ENCODE measurements around the gene SLC25A24. TPM values are rescaled to one million over a fixed set of nuclear protein-coding genes. Genes with fewer than 3 reads are reported as not detected.
A peak's percentile ranks its signal among the peaks of the same experiment; 100 is the strongest.
"Not testable (repeated sequence)": the region's sequence is repeated elsewhere in the genome, so short reads cannot be mapped to it uniquely, and the experiment has no call there.

Gene SLC25A24
- total RNA-seq, 1 donor: 12.7 TPM

DNA sequence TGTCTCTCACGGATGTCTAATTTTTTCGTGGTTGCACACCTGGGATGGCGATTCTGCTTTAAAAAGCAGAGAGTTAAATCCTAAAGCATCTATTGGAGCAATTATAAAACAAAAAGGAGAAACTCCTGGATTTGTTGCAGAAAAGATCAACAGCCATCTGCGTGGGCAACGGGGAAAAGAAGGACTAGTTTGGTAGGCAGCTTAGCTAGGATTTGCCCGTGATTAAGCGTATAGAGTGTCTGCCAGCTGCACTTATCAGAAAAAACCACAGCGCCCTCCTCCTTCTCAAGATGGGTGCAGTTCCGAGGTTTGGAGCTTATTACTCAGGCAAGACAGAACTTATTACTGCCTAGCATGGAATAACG is 526 bp upstream of the SLC25A24 start:
- DNase-seq (ENCODE audit: low read depth in 2 of 3, low spot score in 2 of 3): peak; percentile 24 to 75 (median 70)

GRCh38 chr1:108199201-108199691 is 897 bp downstream of the SLC25A24 start:
- peak in 2 of 3 donors; percentile 21 to 26 for DNase-seq (ENCODE audit: low read depth in 2 of 3, low spot score in 2 of 3)

DNA sequence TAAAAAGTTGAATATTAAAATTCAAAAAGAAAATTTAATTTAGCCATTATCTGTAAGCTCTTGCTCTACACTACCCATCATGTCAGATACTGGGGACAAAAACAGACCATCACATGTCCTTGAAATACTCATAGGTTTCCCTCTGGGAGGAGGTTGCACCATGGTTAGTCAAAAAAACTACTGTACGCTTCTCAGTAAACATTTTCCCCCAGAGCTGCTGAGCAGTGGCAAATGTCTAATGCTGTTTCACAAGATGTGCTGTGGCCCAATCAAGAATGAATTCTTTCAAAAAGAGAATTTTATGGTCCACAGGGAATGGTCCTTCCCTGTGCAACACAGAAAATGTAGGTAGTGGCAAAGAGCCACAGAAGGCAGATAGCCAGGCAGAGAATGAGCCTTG is 6.1 kb downstream of the SLC25A24 start:
- no peak for DNase-seq (ENCODE audit: low read depth in 2 of 3, low spot score in 2 of 3)

DNA sequence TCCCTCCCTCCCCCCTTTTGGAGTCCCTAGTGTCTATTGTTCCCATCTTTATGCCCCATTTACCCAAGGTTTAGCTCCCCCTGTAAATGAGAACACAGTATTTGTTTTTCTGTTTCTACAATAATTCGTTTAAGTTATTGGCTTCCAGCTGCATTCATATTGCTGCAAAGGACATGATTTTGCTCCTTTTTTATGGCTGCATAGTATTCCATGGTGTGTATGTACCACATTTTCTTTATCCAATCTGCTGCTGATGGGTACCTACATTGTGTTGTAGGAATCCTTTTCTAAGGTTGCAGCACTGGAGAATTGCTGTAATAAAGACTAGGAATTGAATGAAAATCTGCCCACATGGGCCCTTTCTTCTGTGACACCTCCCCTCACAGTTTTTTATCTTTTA is 6.8 kb downstream of the SLC25A24 start:
- no peak for DNase-seq (ENCODE audit: low read depth in 2 of 3, low spot score in 2 of 3)

DNA sequence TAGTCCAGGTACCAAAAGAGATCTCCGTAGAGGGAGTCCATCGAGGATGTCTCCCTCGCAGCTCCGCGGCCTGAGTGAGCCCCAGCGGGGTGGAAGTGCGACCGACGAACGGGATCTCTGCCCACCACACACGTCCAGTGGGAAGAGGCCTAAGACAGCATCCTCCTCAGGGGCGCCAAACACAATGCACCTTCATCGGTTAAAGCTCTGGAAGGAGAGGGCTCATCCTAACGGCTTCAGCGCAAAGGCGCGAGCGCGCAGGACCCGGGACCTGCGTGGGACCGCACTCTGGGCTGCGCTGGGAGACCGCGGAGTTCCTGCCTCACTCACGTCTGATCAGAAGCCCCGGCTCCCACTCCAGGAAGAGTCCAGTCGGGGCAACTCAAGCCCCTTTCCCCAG is 7.6 kb downstream of the SLC25A24 start:
- no peak for DNase-seq (ENCODE audit: low read depth in 2 of 3, low spot score in 2 of 3)

DNA sequence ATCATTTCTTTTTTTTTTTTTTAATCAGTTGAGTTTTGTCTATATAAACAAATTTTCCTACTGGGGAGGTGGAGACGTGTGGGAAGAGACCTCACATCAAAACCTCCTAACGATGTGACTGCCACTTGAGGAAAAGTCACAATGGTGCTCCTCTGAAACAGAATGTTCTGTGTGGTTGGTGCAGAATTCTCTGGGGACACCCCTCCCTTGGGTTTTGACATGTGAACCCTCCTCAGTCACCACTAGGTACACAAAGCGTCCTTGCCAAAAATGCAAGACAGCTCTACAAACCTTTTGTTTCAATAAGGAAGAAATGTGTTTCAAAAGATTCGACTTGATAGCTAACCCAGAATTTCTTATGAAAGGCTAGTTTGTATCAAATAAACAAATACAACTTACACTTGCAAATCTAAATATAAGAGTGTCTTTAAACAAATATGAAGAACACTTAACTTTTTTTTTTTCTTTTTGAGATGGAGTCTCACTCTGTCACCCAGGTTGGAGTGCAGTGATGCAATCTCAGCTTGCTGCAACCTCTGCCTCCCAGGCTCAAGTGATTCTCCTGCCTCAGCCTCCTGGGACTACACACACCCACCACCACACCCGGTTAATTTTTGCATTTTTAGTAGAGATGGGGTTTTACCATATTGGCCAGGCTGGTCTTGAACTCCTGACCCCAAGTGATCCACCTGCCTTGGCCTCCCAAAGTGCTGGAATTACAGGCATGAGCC is 9.3 kb downstream of the SLC25A24 start:
- no peak for DNase-seq (ENCODE audit: low read depth in 2 of 3, low spot score in 2 of 3)

DNA sequence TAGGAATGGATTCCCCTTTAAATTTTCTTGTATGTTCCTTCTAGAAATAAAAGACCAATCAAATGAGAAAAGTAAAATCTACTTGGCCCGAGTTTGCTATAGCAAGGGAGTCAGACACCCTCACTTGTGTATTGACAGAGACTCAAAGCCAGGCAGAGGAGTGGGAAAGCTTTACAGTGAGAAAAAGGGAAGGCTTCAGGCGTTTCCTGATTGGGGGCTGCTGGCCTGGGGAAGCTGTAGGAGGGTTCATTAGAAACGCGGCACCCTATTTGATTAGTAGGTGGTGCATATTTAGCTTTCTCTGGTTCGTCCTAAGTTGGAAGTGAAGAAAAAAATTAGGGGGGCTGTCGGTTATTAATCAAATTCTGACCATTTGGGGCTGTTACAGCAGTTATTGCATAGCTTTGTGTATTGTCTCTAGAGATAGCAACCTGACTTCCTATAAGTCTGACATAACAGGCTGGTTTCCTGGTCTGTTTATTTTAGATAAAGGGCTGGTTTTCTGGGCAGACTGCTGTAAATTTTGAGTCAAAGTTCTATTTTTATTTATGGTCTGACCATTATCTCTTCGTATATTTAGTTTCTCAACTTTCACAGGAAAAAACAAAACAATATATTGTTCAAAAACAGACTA is 10.0 kb downstream of the SLC25A24 start:
- no peak for DNase-seq (ENCODE audit: low read depth in 2 of 3, low spot score in 2 of 3)

DNA sequence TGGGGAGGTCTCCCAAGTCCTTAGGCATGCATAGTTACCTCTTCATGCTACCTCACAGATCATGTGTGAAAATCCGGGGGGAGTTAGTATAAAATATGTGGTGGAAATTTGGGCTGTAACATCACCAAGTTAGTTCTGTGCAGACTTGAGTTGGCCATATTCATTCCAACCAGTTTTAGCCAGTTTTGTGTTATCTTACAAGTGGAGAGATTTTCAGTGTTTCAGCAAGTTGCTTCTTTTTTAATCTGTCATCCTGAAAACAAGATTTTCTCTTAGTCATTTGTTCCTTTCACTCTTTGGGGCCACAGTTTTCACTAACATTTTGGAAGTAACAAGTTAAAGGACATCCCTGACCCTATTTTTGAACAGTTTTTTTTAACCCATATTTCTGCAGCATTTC is 11.3 kb downstream of the SLC25A24 start:
- no peak for DNase-seq (ENCODE audit: low read depth in 2 of 3, low spot score in 2 of 3)

GRCh38 chr1:108182959-108183700 is 17.0 kb downstream of the SLC25A24 start:
- no peak for DNase-seq (ENCODE audit: low read depth in 2 of 3, low spot score in 2 of 3)

GRCh38 chr1:108179018-108179417 is 21.1 kb downstream of the SLC25A24 start:
- DNase-seq (ENCODE audit: low read depth in 2 of 3, low spot score in 2 of 3): no peak

DNA sequence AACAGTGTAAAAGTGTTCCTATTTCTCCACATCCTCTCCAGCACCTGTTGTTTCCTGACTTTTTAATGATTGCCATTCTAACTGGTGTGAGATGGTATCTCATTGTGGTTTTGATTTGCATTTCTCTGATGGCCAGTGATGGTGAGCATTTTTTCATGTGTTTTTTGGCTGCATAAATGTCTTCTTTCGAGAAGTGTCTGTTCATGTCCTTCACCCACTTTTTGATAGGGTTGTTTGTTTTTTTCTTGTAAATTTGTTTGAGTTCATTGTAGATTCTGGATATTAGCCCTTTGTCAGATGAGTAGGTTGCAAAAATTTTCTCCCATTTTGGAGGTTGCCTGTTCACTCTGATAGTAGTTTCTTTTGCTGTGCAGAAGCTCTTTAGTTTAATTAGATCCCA is 37.7 kb downstream of the SLC25A24 start:
- not testable (repeated sequence) for DNase-seq (ENCODE audit: low read depth in 2 of 3, low spot score in 2 of 3)

GRCh38 chr1:108159951-108160350 is 40.2 kb downstream of the SLC25A24 start:
- DNase-seq (ENCODE audit: low read depth in 2 of 3, low spot score in 2 of 3): not testable (repeated sequence)

- DNase-seq (ENCODE audit: low read depth in 2 of 3, low spot score in 2 of 3): no peak
These were observed 41.2 kb downstream of the SLC25A24 start for GRCh38 chr1:108158893-108159453.

DNA sequence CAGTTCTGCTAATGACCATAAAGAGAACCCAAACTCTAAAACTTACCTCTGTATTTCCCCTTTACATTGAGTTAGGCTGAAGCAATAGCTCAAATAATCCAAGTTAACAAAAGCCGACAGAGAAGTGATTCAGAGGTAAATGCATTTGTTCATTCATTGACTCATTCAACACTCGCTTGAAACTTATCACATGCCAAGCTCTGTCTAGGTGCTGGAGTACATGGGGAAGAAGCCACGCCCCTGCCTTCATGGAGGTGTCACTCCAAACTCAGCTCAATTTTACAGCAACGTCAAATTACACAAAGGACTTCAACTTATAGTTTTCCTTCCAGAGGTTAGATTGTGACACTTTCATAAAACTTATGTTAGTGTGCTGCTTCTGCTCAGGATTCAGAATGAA is 45.8 kb downstream of the SLC25A24 start:
- DNase-seq (ENCODE audit: low read depth in 2 of 3, low spot score in 2 of 3): no peak

GRCh38 chr1:108152782-108153222 is 47.3 kb downstream of the SLC25A24 start:
- no peak for DNase-seq (ENCODE audit: low read depth in 2 of 3, low spot score in 2 of 3)

GRCh38 chr1:108151548-108151947 is 48.6 kb downstream of the SLC25A24 start:
- DNase-seq (ENCODE audit: low read depth in 2 of 3, low spot score in 2 of 3): no peak

GRCh38 chr1:108149796-108150467 is 50.2 kb downstream of the SLC25A24 start:
- DNase-seq (ENCODE audit: low read depth in 2 of 3, low spot score in 2 of 3): no peak

- not testable (repeated sequence) for DNase-seq (ENCODE audit: low read depth in 2 of 3, low spot score in 2 of 3)
These were observed 55.6 kb downstream of the SLC25A24 start for GRCh38 chr1:108144569-108144968.

DNA sequence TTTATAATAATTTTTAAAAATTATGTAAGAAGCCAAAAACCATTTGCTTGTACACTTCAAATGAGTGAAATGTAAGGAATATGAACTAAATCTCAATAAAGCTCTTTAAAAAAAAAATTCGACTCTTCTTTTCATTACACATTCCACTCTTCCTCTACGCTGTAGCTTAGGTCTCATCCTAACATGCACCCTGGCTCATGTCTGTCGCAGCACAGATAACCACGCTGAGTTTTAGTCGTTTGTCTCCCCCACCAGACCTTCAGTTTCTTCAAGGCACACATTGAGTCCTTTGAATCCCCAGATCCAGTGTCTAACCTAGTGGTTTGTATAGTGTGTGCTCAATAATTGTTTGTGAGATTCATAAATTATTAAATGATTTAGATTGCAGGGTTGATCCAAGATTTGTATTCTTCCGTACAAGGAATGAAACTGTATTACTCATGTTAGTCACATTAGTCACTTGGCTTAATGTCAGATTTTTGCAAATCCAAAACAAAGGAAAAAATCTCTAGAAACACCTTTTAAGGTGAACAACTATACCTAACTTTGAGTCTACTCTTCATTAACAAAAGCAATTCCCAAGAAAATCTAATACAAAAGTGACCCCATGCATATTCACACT is 57.3 kb downstream of the SLC25A24 start:
- DNase-seq (ENCODE audit: low read depth in 2 of 3, low spot score in 2 of 3): no peak

DNA sequence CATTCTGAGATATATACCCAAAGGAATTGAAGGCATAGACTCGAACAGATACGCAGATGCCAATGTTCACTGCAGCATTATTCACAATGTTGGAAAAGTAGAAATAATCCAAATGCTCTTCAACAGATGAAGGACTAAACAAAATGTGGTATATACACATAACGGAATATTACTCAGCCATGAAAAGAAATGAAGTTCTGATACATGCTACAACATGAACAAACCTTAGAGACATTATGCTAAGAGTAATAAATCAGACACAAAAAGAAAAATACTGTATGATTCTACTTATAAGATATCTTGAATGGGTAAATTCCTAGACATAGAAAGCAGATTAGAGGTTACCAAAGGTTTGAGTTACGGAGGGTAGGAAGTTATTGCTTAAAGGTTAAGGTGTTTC is 57.9 kb downstream of the SLC25A24 start:
- DNase-seq (ENCODE audit: low read depth in 2 of 3, low spot score in 2 of 3): no peak
